Gastrocnemius medialis (tissue), 4 donors: Measurements from ENCODE around the gene EBLN2. TPM values are rescaled to one million over a fixed set of nuclear protein-coding genes. Genes with fewer than 3 reads are reported as not detected.

ENCODE experiments used
- ATAC-seq, 2 donors: fragments of 150-250 bp; one replicate each; pipeline ENCODE4 v1.9.1; 2016
- DNase-seq, 2 donors: peaks; one replicate each; pipeline ENCODE4 v3.0.0-alpha.2; 2019
- H3K27ac ChIP-seq, 4 donors: fragments of 200-600 bp; sonication (generic); 1 replicate in 1 of 4; 2 replicates in 3 of 4; pipeline ENCODE4 v1.5.1; 2016 to 2018; ENCODE audit warnings: mild to moderate bottlenecking in 2 of 4, moderate library complexity in 1 of 4
- H3K27me3 ChIP-seq, 3 donors: fragments of 200-600 bp; sonication (generic) in 2 of 3; 1 replicate in 1 of 3; 2 replicates in 2 of 3; pipeline versions ENCODE4 v1.5.1 to v1.6.0; 2016 to 2019; ENCODE audit warnings: mild to moderate bottlenecking in 1 of 3, moderate library complexity in 1 of 3
- H3K36me3 ChIP-seq, 2 donors: fragments of 200-600 bp; sonication (generic) in 1 of 2; one replicate each; pipeline ENCODE4 v1.5.1; 2017 to 2018
- H3K4me1 ChIP-seq, 2 donors: fragments of 200-600 bp; sonication (generic) in 1 of 2; one replicate each; pipeline ENCODE4 v1.5.1; 2016 to 2017; ENCODE audit warnings: mild to moderate bottlenecking in 2 of 2
- H3K4me3 ChIP-seq, 4 donors: fragments of 200-600 bp; sonication (generic) in 3 of 4; 1 replicate in 1 of 4; 2 replicates in 3 of 4; pipeline ENCODE4 v1.5.1; 2016 to 2019; ENCODE audit warnings: mild to moderate bottlenecking in 2 of 4
- H3K9me3 ChIP-seq, 3 donors: fragments of 200-600 bp; sonication (generic) in 2 of 3; 1 replicate in 1 of 3; 2 replicates in 2 of 3; pipeline ENCODE4 v1.5.1; 2016 to 2019
- CTCF ChIP-seq, 5 experiments: fragments of 450-650 bp in 3 of 5; fragments of 200-600 bp in 2 of 5; sonication (generic) in 2 of 5; IDR thresholded peaks in 4 of 5; conservative IDR thresholded peaks in 1 of 5; 1 replicate in 4 of 5; 2 replicates in 1 of 5; pipeline ENCODE4 v1.5.1; 2016 to 2019; ENCODE audit warnings: antibody characterized with exemption in 5 of 5, mild to moderate bottlenecking in 3 of 5, moderate library complexity in 3 of 5
- POLR2A ChIP-seq, 2 donors: fragments of 450-650 bp; IDR thresholded peaks; one replicate each; pipeline ENCODE4 v1.6.1; 2017; ENCODE audit warnings: antibody characterized with exemption in 2 of 2, mild to moderate bottlenecking in 2 of 2, moderate library complexity in 2 of 2
- in situ Hi-C, 4 donors: fragments of 200-750 bp; cut with MboI; loops; one replicate each; pipeline versions ENCODE4 v1.15.0 to v1.8.0; 2017; ENCODE audit warnings: low sequenced_read_pairs in 4 of 4
- intact Hi-C: fragments of 100-400 bp; cut with DNase I; formaldehyde crosslinking; loops from one replicate; pipeline ENCODE4 v1.15.1; 2023; ENCODE audit warnings: low total_unique reads
- total RNA-seq, 4 donors: library from RNA; depleted of rRNA; stranded (reverse); fragments of >200 nt; gene quantifications; one replicate each; pipeline versions ENCODE4 v1.1.0 to v1.2.3, GENCODE V29; 2016

Gene EBLN2
- total RNA-seq, 4 donors from 2014 or later: 0.18 to 4.8 (median 0.65) TPM

DNA sequence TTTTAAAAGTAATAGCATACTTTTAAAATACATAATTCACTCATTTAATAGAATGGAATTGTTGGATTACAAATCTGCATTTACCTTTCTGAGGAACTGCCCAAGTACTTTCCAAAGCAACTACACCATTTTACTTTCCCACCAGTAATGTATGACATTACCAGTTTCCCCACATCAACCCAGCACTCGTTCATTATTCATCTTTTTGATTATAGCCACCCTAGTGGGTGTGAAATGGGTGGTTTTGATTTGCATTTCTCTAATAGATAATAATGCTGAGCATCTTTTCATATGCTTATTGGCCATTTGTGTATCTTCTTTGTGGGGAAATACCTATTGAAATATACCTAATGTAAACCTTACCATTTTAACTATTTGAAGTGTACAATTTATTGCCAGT, 18.0 kb upstream of the EBLN2 start:
- Histone ChIP-seq H3K9me3 (no peaks in the 10 kb centered on the region), H3K27me3 (no peaks in the 10 kb centered on the region), H3K36me3 (no peaks in the 10 kb centered on the region), H3K4me1 (peaks cover 39 to 41% of the 10 kb centered on the region in 2 donors), H3K4me3 (no peak overlapping the region), H3K27ac (no peak overlapping the region)
- in situ Hi-C loops (no loop called here), intact Hi-C loops (no loop called here)
- no peak for ATAC-seq
- TF ChIP-seq POLR2A (IDR thresholded peaks at IDR 0.05) (no peak), CTCF (IDR thresholded peaks at IDR 0.05 in 4 of 5, conservative IDR thresholded peaks at IDR 0.05 in 1 of 5) (no peak)
- no peak for DNase-seq

DNA sequence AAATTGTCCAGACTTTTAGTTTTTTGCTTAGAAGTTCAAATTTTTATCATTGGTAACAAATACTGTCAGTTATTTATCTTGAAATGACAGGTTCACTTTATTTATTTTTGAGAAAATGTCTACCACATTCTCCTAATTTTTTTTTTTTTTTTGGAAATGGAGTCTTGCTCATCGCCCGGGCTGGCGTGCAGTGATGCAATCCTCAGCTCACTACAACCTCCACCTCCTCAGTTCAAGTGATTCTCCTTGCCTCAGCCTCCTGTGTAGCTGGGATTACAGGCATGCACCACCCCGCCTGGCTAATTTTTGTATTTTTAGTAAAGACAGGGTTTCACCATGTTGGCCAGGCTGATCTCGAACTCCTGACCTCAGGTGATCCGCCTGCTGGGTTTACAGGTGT, 16.1 kb upstream of the EBLN2 start:
- no peak overlapping the region for H3K27ac ChIP-seq
- H3K27me3 ChIP-seq: no peaks in the 10 kb centered on the region
- ATAC-seq (no peak), DNase-seq (no peak)
- peaks cover 30 to 32% of the 10 kb centered on the region in 2 donors for H3K4me1 ChIP-seq
- in situ Hi-C loops (no loop called here), intact Hi-C loops (no loop called here)
- no peak for TF ChIP-seq POLR2A (IDR thresholded peaks at IDR 0.05)
- TF ChIP-seq CTCF (IDR thresholded peaks at IDR 0.05 in 4 of 5, conservative IDR thresholded peaks at IDR 0.05 in 1 of 5): no peak
- no peak overlapping the region for H3K4me3 ChIP-seq
- no peaks in the 10 kb centered on the region for H3K9me3 ChIP-seq
- H3K36me3 ChIP-seq: no peaks in the 10 kb centered on the region

DNA sequence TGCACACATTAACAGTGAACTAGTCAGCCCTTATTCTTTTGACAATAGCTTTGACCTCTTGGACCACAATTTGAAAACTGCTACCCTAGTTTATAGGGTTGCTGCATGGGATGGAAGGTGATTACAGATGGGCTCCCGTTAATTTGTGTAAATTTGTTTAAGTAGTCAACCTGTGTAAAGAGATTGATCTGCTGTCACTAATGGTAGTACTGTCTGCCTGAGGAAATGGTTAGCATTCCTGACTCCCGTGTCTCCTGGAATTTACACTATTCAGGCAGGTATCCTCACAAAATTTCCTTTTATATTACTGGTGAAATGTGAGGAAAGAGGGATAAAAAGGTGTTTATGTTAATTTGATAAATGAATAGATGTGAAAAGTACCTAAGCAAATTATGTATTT, 15.3 kb upstream of the EBLN2 start:
- Histone ChIP-seq H3K27me3 (no peaks in the 10 kb centered on the region), H3K4me1 (peaks cover 22 to 24% of the 10 kb centered on the region in 2 donors), H3K4me3 (no peak overlapping the region), H3K27ac (no peak overlapping the region), H3K36me3 (no peaks in the 10 kb centered on the region), H3K9me3 (no peaks in the 10 kb centered on the region)
- no peak for ATAC-seq
- in situ Hi-C loops (no loop called here), intact Hi-C loops (no loop called here)
- no peak for DNase-seq
- no peak for TF ChIP-seq POLR2A (IDR thresholded peaks at IDR 0.05)
- no peak for TF ChIP-seq CTCF (IDR thresholded peaks at IDR 0.05 in 4 of 5, conservative IDR thresholded peaks at IDR 0.05 in 1 of 5)

GRCh38 chr3:73049319-73049718, 12.1 kb upstream of the EBLN2 start:
- ATAC-seq: no peak
- in situ Hi-C loops: no loop called here
- Histone ChIP-seq H3K4me1 (peaks cover 11 to 19% of the 10 kb centered on the region in 2 donors), H3K36me3 (no peaks in the 10 kb centered on the region), H3K27ac (peak overlapping the region in 3 of 4 donors; percentile 3 to 64 (median 6)), H3K27me3 (no peaks in the 10 kb centered on the region), H3K4me3 (no peak overlapping the region), H3K9me3 (no peaks in the 10 kb centered on the region)
- no peak for TF ChIP-seq POLR2A (IDR thresholded peaks at IDR 0.05)
- TF ChIP-seq CTCF (IDR thresholded peaks at IDR 0.05 in 4 of 5, conservative IDR thresholded peaks at IDR 0.05 in 1 of 5): no peak
- no peak for DNase-seq
- intact Hi-C loops: no loop called here

DNA sequence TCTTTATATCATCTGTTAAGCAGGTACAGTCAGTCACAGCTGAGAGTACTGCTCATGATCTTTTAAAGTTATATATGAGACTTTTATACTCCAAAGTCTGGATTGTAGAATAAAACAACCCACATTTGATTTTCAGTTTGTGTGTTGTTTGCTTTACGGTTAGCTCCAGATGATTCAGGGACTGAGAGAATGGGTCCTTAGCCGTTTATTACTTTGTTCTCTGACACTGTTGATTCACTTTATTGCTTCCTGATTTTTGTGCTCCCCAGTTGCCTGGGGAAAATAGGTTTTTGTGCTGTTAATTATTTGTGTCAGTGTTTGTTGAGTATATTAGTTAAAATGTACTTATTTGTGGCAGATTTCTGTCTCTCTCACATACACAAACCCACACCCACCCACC, 8.6 kb upstream of the EBLN2 start:
- in situ Hi-C loops: loop anchor here (10.0 to 25.0 kb wide), 4 partner anchors 116 to 216 kb away; partner anchors contain the start of gene SHQ1 (in 2 of the 4)
- H3K4me1 ChIP-seq: peaks cover 8 to 20% of the 10 kb centered on the region in 2 donors
- TF ChIP-seq POLR2A (IDR thresholded peaks at IDR 0.05): no peak
- TF ChIP-seq CTCF (IDR thresholded peaks at IDR 0.05 in 4 of 5, conservative IDR thresholded peaks at IDR 0.05 in 1 of 5): no peak
- intact Hi-C loops: no loop called here
- no peak overlapping the region for H3K27ac ChIP-seq
- no peak overlapping the region for H3K4me3 ChIP-seq
- ATAC-seq (no peak), DNase-seq (no peak)
- no peaks in the 10 kb centered on the region for H3K36me3 ChIP-seq
- no peaks in the 10 kb centered on the region for H3K9me3 ChIP-seq
- H3K27me3 ChIP-seq: no peaks in the 10 kb centered on the region
